Activated CD8-positive, alpha-beta memory T cell treated with anti-CD3 and anti-CD28 coated beads for 36 hours (primary cell): ENCODE measurements around the gene TENT4A. TPM values are rescaled to one million over a fixed set of nuclear protein-coding genes. Genes with fewer than 3 reads are reported as not detected.

Source experiments
- total RNA-seq, 2 experiments: library from RNA; stranded (reverse); gene quantifications; one replicate each; pipeline ENCODE4 v1.2.3, GENCODE V29; 2021

TENT4A gene
- total RNA-seq, 2 experiments from 2014 or later: 32.8 to 35.0 TPM

Other genes with a start within 250 kb of the TENT4A start
- gene NSUN2, start 80.4 kb upstream of the TENT4A start, total RNA-seq: 100 to 1,000 TPM; 130 to 134 TPM
- gene SRD5A1, start 80.0 kb upstream of the TENT4A start, total RNA-seq: 10 to 100 TPM; 16.9 to 17.6 TPM